Keratinocyte (primary cell): Measurements from ENCODE around the gene FEN1.

Source experiments
- CTCF ChIP-seq, 3 experiments: IDR thresholded peaks in 1 of 3; conservative IDR thresholded peaks in 1 of 3; optimal IDR thresholded peaks in 1 of 3; 2 replicates in 2 of 3; 3 replicates in 1 of 3; pipeline versions ENCODE3 to v1.5.1; 2011; ENCODE audit warnings: low read length in 3 of 3, mild to moderate bottlenecking in 3 of 3, moderate library complexity in 2 of 3, control low read depth in 1 of 3, inconsistent platforms in 1 of 3; ENCODE audit not compliant: insufficient read depth in 2 of 3; ENCODE audit errors: extremely low read depth in 1 of 3
- EZH2 ChIP-seq: IDR thresholded peaks from one replicate; pipeline ENCODE4 v1.6.1; 2012; ENCODE audit warnings: inconsistent platforms, mild to moderate bottlenecking, low read length, moderate library complexity

DNA sequence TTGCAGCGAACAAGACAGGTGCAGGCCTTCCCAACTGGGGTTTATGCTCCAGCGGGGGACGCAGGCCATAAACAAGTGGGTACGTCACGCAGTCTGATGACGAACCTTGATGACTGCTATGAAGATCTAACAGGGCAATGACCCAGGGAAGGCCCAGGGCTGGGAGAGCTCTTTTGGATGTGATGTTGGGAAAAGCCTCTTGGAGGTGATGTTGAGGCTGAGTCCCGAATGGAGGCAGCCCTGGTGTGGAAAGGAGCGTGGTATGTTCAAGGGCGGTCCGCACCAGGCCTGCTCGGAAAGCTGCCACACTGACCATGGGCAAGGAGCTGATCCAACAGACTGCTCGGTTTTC lies 41.2 kb downstream of the FEN1 start:
- TF ChIP-seq CTCF (optimal IDR thresholded peaks at IDR 0.05 in 1 of 3, IDR thresholded peaks at IDR 0.05 in 1 of 3, conservative IDR thresholded peaks at IDR 0.05 in 1 of 3; ENCODE audit: extremely low read depth in 1 of 3, insufficient read depth in 2 of 3, low read length in 3 of 3) (no peak), EZH2 (no peak)
